GM18858 (cell line): ENCODE data around the gene IDH3G.

Experiments used
- ATAC-seq: cut with Tn5 transposase; IDR thresholded peaks from one replicate; pipeline ENCODE4 v1.9.1; 2021; ENCODE audit not compliant: unreplicated experiment

Gene IDH3G

DNA sequence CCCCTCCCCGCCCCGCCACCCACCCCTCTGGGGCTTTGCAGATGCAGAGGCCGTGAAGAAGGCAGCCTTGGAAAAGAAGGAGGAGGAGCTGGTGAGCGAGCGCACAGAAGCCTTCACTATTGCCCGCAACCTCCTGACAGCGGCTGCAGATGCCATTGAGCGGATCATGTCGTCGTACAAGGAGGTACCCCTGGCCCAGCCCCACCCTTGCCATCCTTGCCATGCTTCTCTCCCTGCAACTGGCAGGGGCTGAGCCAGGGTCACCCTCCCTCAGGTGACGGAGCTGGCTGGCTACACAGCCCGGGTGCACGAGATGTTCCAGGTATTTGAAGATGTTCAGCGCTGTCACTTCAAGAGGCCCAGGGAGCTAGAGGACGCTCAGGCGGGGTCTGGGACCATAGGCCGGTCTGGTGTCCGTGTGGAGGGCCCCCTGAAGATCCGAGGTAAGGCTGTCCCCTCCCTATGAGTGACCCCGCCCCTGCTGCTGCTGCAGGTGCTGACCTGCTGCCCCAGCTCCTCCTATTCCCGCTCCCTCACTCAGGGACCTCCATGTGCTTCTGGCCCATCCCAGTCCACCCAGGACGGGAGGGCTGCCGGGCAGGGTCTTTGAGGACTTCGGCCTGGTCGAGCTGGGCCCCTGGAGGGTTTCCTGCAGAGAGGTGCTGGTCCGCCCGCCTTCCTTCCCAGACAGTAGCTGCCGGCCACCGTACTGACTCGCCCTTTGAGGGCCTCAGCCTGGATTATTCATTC, 57.9 kb downstream of the IDH3G start:
- ATAC-seq, result no peak
